ENCODE results near the gene LECT2. TPM values are rescaled to one million over a fixed set of nuclear protein-coding genes. Genes with fewer than 3 reads are reported as not detected.

Gene LECT2
- total RNA-seq, 1 donor from 2014 or later, result not detected

DNA sequence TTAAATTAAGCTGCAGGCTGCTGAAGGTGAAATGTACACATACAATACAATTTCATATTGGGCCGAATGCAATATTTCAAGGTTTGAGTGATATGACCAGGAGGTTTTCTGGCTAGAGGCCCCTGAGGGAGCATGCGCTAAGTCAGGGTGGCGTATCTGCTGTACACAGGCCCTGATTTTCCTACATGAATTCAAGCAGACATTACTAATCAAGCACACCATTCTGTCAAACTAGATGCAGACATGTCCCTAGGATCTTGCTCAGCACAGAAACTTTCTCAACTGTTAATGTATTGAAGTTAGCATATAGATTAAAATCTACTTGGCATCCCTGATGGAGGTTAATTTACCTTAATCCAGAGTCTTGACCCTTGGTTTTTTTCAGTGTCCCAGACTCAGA is 10.7 kb upstream of the LECT2 start:
- Mint-ChIP-seq H3K4me3 (no peak overlapping the region), H3K27me3 (no peaks in the 10 kb centered on the region), H3K36me3 (no peaks in the 10 kb centered on the region), H3K4me1 (ENCODE audit: unreplicated experiment) (no peaks in the 10 kb centered on the region), H3K9me3 (no peaks in the 10 kb centered on the region), H3K27ac (no peak overlapping the region)
- DNase-seq (ENCODE audit: extremely low spot score, unreplicated experiment), result no peak
- TF ChIP-seq, protein P1, sequence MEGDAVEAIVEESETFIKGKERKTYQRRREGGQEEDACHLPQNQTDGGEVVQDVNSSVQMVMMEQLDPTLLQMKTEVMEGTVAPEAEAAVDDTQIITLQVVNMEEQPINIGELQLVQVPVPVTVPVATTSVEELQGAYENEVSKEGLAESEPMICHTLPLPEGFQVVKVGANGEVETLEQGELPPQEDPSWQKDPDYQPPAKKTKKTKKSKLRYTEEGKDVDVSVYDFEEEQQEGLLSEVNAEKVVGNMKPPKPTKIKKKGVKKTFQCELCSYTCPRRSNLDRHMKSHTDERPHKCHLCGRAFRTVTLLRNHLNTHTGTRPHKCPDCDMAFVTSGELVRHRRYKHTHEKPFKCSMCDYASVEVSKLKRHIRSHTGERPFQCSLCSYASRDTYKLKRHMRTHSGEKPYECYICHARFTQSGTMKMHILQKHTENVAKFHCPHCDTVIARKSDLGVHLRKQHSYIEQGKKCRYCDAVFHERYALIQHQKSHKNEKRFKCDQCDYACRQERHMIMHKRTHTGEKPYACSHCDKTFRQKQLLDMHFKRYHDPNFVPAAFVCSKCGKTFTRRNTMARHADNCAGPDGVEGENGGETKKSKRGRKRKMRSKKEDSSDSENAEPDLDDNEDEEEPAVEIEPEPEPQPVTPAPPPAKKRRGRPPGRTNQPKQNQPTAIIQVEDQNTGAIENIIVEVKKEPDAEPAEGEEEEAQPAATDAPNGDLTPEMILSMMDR (conservative IDR thresholded peaks at IDR 0.05), result no peak

DNA sequence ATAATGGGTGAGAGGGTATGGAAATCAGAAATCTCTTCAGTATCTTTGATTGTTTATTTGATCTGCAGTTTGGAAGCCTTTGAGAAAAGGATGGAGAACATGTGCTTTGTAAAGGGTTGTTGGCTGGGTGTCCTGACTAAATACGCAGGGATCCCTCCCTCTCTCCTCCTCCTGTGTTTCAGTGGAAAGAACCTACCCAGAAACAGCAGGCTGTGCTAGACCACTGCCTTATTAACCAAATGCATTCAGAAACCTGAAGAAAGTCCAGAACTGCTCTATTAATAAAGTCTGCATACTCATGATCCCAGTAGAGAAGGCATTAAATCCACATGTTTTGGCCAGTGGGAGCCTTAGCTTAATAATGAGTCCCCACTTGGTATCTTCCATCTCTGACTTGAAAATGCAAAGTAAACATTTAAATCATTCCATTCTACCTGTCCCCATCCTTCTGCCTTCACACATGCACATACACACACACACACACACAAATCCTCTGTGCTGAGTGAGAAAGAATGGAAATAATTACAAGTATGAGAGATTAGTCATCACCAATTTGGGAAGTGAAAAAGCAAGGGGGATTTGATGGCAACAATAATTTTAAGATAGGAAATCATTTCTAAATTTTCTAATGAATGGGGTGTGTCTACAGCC is 10.0 kb upstream of the LECT2 start:
- Mint-ChIP-seq H3K36me3 (no peaks in the 10 kb centered on the region), H3K27ac (no peak overlapping the region), H3K9me3 (no peaks in the 10 kb centered on the region), H3K27me3 (peaks cover under 1% of the 10 kb centered on the region), H3K4me3 (no peak overlapping the region), H3K4me1 (ENCODE audit: unreplicated experiment) (no peaks in the 10 kb centered on the region)
- no peak for DNase-seq (ENCODE audit: extremely low spot score, unreplicated experiment)
- TF ChIP-seq, protein P1 (conservative IDR thresholded peaks at IDR 0.05), result no peak

DNA sequence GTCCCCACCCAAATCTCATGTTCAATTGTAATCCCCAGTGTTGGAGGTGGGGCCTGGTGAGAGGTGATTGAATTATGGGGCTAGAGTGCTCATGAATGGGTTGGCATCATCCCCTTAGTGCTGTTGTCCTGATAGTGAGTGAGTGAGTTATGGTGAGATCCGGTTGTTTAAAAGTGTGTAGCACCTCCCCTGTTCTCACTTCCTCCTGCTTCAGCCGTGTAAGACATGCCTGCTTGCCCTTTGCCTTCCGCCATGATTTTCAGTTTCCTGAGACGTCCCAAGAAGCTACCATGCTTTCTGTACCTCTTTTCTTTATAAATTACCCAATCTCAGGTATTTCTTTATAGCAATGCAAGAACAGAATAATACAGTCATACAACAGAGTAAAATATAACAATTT is 742 bp upstream of the LECT2 start:
- Mint-ChIP-seq H3K27ac (no peak overlapping the region), H3K4me3 (no peak overlapping the region), H3K9me3 (no peaks in the 10 kb centered on the region), H3K27me3 (peaks cover 32% of the 10 kb centered on the region), H3K4me1 (ENCODE audit: unreplicated experiment) (peaks cover 6% of the 10 kb centered on the region), H3K36me3 (no peaks in the 10 kb centered on the region)
- TF ChIP-seq, protein P1 (conservative IDR thresholded peaks at IDR 0.05), result no peak
- DNase-seq (ENCODE audit: extremely low spot score, unreplicated experiment), result no peak

DNA sequence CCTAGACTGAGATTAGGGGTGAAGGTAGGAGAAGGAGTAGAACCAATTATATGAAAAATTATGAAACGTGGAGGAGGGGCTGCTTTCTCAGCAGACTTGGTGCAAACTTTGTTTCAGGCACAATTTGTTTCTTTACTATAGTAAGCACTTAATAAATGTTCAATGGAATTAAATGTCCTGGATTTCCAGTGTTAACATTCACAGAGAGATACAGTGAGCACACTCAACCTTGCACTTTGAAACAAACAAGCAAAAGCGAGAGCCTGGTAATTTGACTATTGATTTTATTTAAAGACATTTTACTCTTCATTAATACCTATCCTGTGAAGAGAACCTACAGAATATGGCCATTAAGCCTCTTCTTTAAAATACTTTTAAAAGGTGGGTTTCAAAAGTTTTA is 933 bp downstream of the LECT2 start:
- H3K9me3 Mint-ChIP-seq, result no peaks in the 10 kb centered on the region
- no peak overlapping the region for H3K4me3 Mint-ChIP-seq
- DNase-seq (ENCODE audit: extremely low spot score, unreplicated experiment), result no peak
- H3K4me1 Mint-ChIP-seq (ENCODE audit: unreplicated experiment), result peaks cover 9% of the 10 kb centered on the region
- H3K27me3 Mint-ChIP-seq, result peaks cover 35% of the 10 kb centered on the region
- H3K36me3 Mint-ChIP-seq, result no peaks in the 10 kb centered on the region
- TF ChIP-seq, protein P1 (conservative IDR thresholded peaks at IDR 0.05), result no peak
- H3K27ac Mint-ChIP-seq, result no peak overlapping the region

DNA sequence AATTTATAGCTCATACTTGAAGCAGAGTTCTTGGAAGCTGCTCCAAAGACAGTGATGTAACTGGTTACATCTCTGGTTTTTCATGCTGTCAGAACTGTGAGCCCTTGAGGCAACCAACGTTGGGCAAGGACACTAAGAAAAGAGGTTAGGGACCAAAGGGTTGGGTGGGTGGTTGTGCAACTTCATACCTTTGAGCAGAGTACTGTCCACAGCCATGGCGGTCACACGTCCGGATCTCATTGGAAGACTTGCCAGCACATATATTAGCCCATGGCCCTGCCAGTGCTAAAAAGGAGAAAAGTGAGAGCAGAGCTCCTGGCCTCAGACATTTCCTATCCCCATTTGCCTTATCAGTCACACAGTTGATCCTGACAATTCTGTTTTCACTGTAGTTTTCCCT is 2.1 kb downstream of the LECT2 start:
- no peak overlapping the region for H3K27ac Mint-ChIP-seq
- H3K4me3 Mint-ChIP-seq, result no peak overlapping the region
- no peaks in the 10 kb centered on the region for H3K36me3 Mint-ChIP-seq
- no peaks in the 10 kb centered on the region for H3K9me3 Mint-ChIP-seq
- TF ChIP-seq, protein P1 (conservative IDR thresholded peaks at IDR 0.05), result no peak
- H3K27me3 Mint-ChIP-seq, result peaks cover 29% of the 10 kb centered on the region
- peaks cover 9% of the 10 kb centered on the region for H3K4me1 Mint-ChIP-seq (ENCODE audit: unreplicated experiment)
- DNase-seq (ENCODE audit: extremely low spot score, unreplicated experiment), result no peak

Data from type B pancreatic cell (in vitro differentiated cells).